ENCODE measurements around the gene GLT8D1.
A peak's percentile ranks its signal among the peaks of the same experiment; 100 is the strongest.

The GLT8D1 gene

GRCh38 chr3:52710512-52710911 lies 4.9 kb upstream of the GLT8D1 start:
- DNase-seq, result no peak

- no peak for DNase-seq
Observed at GRCh38 chr3:52707585-52707984, 2.0 kb upstream of the GLT8D1 start.

GRCh38 chr3:52705438-52705687 lies 228 bp downstream of the GLT8D1 start:
- DNase-seq, result no peak

- no peak for DNase-seq
Observed at GRCh38 chr3:52704611-52705437, 767 bp downstream of the GLT8D1 start.

- DNase-seq, result no peak
Observed at GRCh38 chr3:52703341-52703740, 2.2 kb downstream of the GLT8D1 start.

- DNase-seq, result no peak
Observed at GRCh38 chr3:52697632-52697965, 8.0 kb downstream of the GLT8D1 start.

GRCh38 chr3:52696830-52697631 lies 8.6 kb downstream of the GLT8D1 start:
- DNase-seq, result no peak

- no peak for DNase-seq
Observed at GRCh38 chr3:52695798-52696671, 9.6 kb downstream of the GLT8D1 start.

GRCh38 chr3:52694528-52695189 lies 10.9 kb downstream of the GLT8D1 start:
- no peak for DNase-seq

GRCh38 chr3:52693071-52693470 lies 12.5 kb downstream of the GLT8D1 start:
- no peak for DNase-seq

GRCh38 chr3:52690560-52690959 lies 15.0 kb downstream of the GLT8D1 start:
- no peak for DNase-seq

- DNase-seq, result no peak
Observed at GRCh38 chr3:52689151-52689550, 16.4 kb downstream of the GLT8D1 start.

- no peak for DNase-seq
Observed at GRCh38 chr3:52688266-52688665, 17.3 kb downstream of the GLT8D1 start.

- peak; percentile 75 for DNase-seq
Observed at GRCh38 chr3:52685709-52686691, 19.6 kb downstream of the GLT8D1 start, which contains the start of the genes GNL3 and PBRM1. Gene GNL3 (plus strand): TSS chr3:52686032. CDS start chr3:52686093, 61 bp downstream. Gene PBRM1 (minus strand): TSS chr3:52685913.

- DNase-seq, result peak; percentile 27
Observed at GRCh38 chr3:52685285-52685708, 20.3 kb downstream of the GLT8D1 start.

GRCh38 chr3:52684184-52684583 lies 21.4 kb downstream of the GLT8D1 start:
- no peak for DNase-seq

GRCh38 chr3:52683611-52684010 lies 22.0 kb downstream of the GLT8D1 start:
- DNase-seq, result no peak

GRCh38 chr3:52682016-52682415 lies 23.6 kb downstream of the GLT8D1 start:
- no peak for DNase-seq

GRCh38 chr3:52681596-52681995 lies 24.0 kb downstream of the GLT8D1 start:
- DNase-seq, result no peak

GRCh38 chr3:52679811-52680210 lies 25.8 kb downstream of the GLT8D1 start:
- DNase-seq, result no peak

GRCh38 chr3:52679199-52679538 lies 26.4 kb downstream of the GLT8D1 start:
- DNase-seq, result no peak
